Left lung (tissue), 10 donors: ENCODE data around the gene SOBP. TPM values are rescaled to one million over a fixed set of nuclear protein-coding genes. Genes with fewer than 3 reads are reported as not detected.

Experiments used
- ATAC-seq: fragments of 200-7000 bp; cut with Tn5 transposase; one replicate; pipeline ENCODE4 v1.9.1; 2020; ENCODE audit warnings: moderate library complexity
- DNase-seq, 4 donors: peaks; one replicate each; pipeline ENCODE4 v3.0.0-alpha.2; 2013 to 2020
- H3K27ac ChIP-seq, 2 donors: fragments of 200-600 bp; sonication (generic) in 1 of 2; one replicate each; pipeline versions ENCODE4 v1.5.0 to v1.8.0; 2020 to 2021
- H3K27me3 ChIP-seq, 2 donors: fragments of 200-600 bp; sonication (generic) in 1 of 2; one replicate each; pipeline versions ENCODE4 v1.5.0 to v1.8.0; 2020 to 2021
- H3K36me3 ChIP-seq, 2 donors: fragments of 200-600 bp; sonication (generic) in 1 of 2; one replicate each; pipeline versions ENCODE4 v1.5.0 to v1.8.0; 2020 to 2021
- H3K4me1 ChIP-seq, 2 donors: fragments of 200-600 bp; one replicate each; pipeline ENCODE4 v1.8.0; 2021
- H3K4me3 ChIP-seq, 2 donors: fragments of 200-600 bp; sonication (generic) in 1 of 2; one replicate each; pipeline versions ENCODE4 v1.5.0 to v1.8.0; 2020 to 2021; ENCODE audit warnings: mild to moderate bottlenecking in 1 of 2
- H3K9me3 ChIP-seq, 2 donors: fragments of 200-600 bp; sonication (generic) in 1 of 2; one replicate each; pipeline versions ENCODE4 v1.5.0 to v1.8.0; 2020 to 2021
- CTCF ChIP-seq, 2 donors: fragments of 200-600 bp; sonication (generic) in 1 of 2; IDR thresholded peaks; one replicate each; pipeline versions ENCODE4 v1.5.0 to v1.8.0; 2021; ENCODE audit warnings: antibody characterized with exemption in 2 of 2
- intact Hi-C, 2 donors: fragments of 100-400 bp; cut with DNase I; formaldehyde crosslinking; loops; one replicate each; pipeline versions ENCODE4 v1.11.2 to v1.14.2; 2022
- polyA plus RNA-seq, 6 donors: library from polyadenylated mRNA; unstranded; fragments of 120-200 nt; gene quantifications; one replicate each; pipeline ENCODE4 v1.2.1, GENCODE V29; 2013; ENCODE audit not compliant: insufficient read length in 6 of 6
- total RNA-seq, 2 donors: library from RNA; stranded (reverse); fragmentation: NEBNext Ultra II Directional; extraction: Animal tissue kit (Norgen Biotek cat#: 25700); gene quantifications; one replicate each; pipeline ENCODE4 v1.2.1, GENCODE V29; 2021
- donor health status: DM: no; HTN: yes; CAD: no.
- donor health status: DM: no; HTN: no; CAD: no.

The SOBP gene
- total and polyA plus RNA-seq, 8 donors = 6.5 to 11.1 (median 8.1) TPM

DNA sequence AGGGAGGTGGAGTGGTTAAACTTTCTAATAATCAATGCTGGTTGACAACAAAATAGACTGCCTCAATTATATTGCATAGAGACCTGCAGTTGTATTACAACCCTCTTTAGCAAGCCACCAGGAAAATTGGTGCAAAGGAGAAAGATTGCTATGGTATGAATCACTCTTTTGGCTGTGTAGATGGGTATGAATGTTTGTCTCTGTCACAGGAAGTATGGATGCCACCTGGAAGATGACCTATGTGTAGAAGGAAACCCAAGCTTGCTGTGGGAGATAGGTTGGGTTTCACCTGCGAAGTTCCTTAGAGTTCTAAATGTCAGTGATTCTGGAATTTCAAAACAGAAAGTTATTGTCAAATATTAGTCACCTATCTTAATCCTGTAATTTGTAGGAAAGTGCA lies 134.6 kb downstream of the SOBP start:
- DNase-seq (no peak), ATAC-seq (no peak)
- H3K36me3 ChIP-seq = no peaks in the 10 kb centered on the region
- H3K27me3 ChIP-seq = no peaks in the 10 kb centered on the region
- TF ChIP-seq CTCF (IDR thresholded peaks at IDR 0.05) = no peak
- H3K4me1 ChIP-seq = no peaks in the 10 kb centered on the region
- H3K27ac ChIP-seq = no peak overlapping the region
- H3K4me3 ChIP-seq = no peak overlapping the region
- intact Hi-C loops = no loop called here
- no peaks in the 10 kb centered on the region for H3K9me3 ChIP-seq

DNA sequence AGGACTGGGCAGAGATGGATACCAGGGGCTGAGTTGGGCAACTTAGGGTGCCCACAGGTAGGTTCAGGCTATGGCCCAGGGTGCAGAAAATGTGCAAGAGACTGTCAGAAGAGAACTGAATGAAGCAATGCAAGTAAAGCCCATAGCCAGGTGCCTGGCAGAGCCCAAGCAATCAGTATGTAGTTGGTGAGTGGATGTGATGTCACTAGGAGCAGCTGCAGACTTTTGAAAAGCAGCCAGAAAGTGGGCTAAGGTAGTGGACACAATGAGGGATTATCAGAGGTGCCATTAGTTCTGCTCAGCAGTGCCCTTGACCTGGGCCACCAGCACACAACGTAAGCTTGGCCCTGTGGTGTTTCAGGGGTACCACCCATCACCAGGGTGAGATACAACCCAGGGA lies 135.3 kb downstream of the SOBP start:
- Histone ChIP-seq H3K4me1 (no peaks in the 10 kb centered on the region), H3K27me3 (no peaks in the 10 kb centered on the region), H3K4me3 (no peak overlapping the region), H3K27ac (no peak overlapping the region), H3K9me3 (no peaks in the 10 kb centered on the region), H3K36me3 (no peaks in the 10 kb centered on the region)
- no peak for ATAC-seq
- DNase-seq = no peak
- intact Hi-C loops = no loop called here
- TF ChIP-seq CTCF (IDR thresholded peaks at IDR 0.05) = no peak

DNA sequence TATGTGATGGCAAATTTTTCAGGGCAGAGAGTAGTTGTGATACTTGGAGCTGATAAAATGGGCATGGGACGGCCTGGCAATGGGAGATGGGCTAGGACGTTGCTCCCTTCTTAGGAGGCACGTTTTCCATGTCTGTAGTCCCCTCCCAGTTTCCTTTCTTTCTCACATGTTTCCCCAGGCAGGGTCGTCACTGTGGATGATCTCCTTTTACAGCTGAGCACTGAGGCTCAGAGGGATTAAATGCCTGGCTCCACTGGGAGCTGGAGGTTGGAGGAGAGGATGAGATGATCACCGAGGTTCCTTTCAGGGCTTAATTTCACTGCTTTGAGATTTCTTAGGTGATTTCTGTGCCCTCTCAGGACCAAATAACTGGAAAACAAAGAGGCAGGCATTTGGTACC lies 136.7 kb downstream of the SOBP start:
- ATAC-seq (no peak), DNase-seq (no peak)
- no peak overlapping the region for H3K27ac ChIP-seq
- no peaks in the 10 kb centered on the region for H3K9me3 ChIP-seq
- intact Hi-C loops = no loop called here
- no peaks in the 10 kb centered on the region for H3K36me3 ChIP-seq
- no peak for TF ChIP-seq CTCF (IDR thresholded peaks at IDR 0.05)
- H3K4me3 ChIP-seq = no peak overlapping the region
- peaks cover 0 to 6% of the 10 kb centered on the region in 2 donors for H3K27me3 ChIP-seq
- no peaks in the 10 kb centered on the region for H3K4me1 ChIP-seq

GRCh38 chr6:107627969-107628368 lies 138.1 kb downstream of the SOBP start:
- ATAC-seq = no peak
- DNase-seq = no peak
- Histone ChIP-seq H3K4me1 (no peaks in the 10 kb centered on the region), H3K36me3 (no peaks in the 10 kb centered on the region), H3K27ac (no peak overlapping the region), H3K27me3 (peaks cover 0 to 19% of the 10 kb centered on the region in 2 donors), H3K9me3 (no peaks in the 10 kb centered on the region), H3K4me3 (no peak overlapping the region)
- intact Hi-C loops = no loop called here
- no peak for TF ChIP-seq CTCF (IDR thresholded peaks at IDR 0.05)

- no peak for TF ChIP-seq CTCF (IDR thresholded peaks at IDR 0.05)
- Histone ChIP-seq H3K36me3 (no peaks in the 10 kb centered on the region), H3K4me1 (no peaks in the 10 kb centered on the region), H3K27me3 (peaks cover 0 to 28% of the 10 kb centered on the region in 2 donors), H3K9me3 (no peaks in the 10 kb centered on the region), H3K27ac (no peak overlapping the region), H3K4me3 (no peak overlapping the region)
- ATAC-seq = no peak
- intact Hi-C loops = no loop called here
- no peak for DNase-seq
Measured at GRCh38 chr6:107628878-107629277, 139.0 kb downstream of the SOBP start.
